Left lobe of liver (tissue), 2 donors: ENCODE data around the gene NFKBIA. TPM values are rescaled to one million over a fixed set of nuclear protein-coding genes. Genes with fewer than 3 reads are reported as not detected.
"Not testable (repeated sequence)": the region's sequence is repeated elsewhere in the genome, so short reads cannot be mapped to it uniquely, and the experiment has no call there.

ENCODE experiments used
- ATAC-seq: fragments of 200-7000 bp; cut with Tn5 transposase; one replicate; pipeline ENCODE4 v1.9.1; 2020; ENCODE audit warnings: mild to moderate bottlenecking, moderate library complexity
- DNase-seq: peaks from one replicate; pipeline ENCODE4 v3.0.0-alpha.2; 2020; ENCODE audit warnings: low spot score
- total RNA-seq: library from RNA; stranded (reverse); gene quantifications from one replicate; pipeline ENCODE4 v1.2.1, GENCODE V29; 2021
- donor health status: DM: no; HTN: no; CAD: no; lungs with moderate emphysema.
- donor health status: DM: no; HTN: yes; CAD: no.

Gene NFKBIA
- total RNA-seq, 1 donor from 2014 or later = 116 TPM

DNA sequence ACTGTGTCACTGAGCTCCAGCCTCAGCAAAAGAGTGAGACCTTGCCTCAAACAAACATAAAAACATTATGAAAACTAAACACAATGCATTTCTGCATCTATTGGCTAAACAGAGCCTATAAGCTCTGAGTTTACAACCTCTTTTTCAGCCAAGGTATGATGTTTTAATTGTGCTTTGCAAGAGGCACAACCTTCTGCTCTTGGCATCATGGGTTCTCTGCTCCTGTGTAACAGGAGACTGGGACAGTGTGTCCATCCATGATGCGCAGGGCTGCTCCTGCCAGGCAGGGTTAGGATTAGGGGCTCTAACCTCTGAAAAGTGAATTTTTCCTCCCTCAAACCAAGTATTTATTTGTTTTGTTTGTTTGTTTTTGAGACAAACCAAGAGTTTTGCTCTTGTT is 5.0 kb upstream of the NFKBIA start:
- DNase-seq (no peak), ATAC-seq (no peak)

DNA sequence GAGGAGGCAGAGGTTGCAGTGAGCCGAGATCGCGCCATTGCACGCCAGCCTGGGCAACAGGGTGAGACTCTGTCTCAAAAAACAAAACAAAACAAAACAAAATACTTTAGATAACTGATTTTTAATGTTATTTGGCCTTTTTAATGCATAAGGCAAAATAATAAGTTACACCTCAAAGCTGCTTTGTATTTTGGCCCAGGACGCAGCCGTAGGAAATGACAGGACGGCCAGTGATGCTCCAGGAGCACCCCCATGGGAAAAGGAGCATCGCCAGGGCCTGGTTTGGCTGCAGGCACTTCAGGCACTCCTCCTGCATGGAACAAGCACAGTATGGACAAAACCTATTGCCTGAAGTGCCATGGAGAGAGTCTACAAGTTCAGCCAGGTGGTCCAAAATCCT is 3.5 kb upstream of the NFKBIA start:
- DNase-seq = no peak
- ATAC-seq = no peak

- no peak for DNase-seq
- no peak for ATAC-seq
Measured at GRCh38 chr14:35407306-35407630, 2.7 kb upstream of the NFKBIA start.

GRCh38 chr14:35406506-35407305 is 2.2 kb upstream of the NFKBIA start:
- DNase-seq = no peak

GRCh38 chr14:35406090-35406489 is 1.5 kb upstream of the NFKBIA start:
- ATAC-seq (no peak), DNase-seq (no peak)

More at GRCh38 chr14:35406506-35407305, 2.2 kb upstream of the NFKBIA start:
- ATAC-seq = no peak

DNA sequence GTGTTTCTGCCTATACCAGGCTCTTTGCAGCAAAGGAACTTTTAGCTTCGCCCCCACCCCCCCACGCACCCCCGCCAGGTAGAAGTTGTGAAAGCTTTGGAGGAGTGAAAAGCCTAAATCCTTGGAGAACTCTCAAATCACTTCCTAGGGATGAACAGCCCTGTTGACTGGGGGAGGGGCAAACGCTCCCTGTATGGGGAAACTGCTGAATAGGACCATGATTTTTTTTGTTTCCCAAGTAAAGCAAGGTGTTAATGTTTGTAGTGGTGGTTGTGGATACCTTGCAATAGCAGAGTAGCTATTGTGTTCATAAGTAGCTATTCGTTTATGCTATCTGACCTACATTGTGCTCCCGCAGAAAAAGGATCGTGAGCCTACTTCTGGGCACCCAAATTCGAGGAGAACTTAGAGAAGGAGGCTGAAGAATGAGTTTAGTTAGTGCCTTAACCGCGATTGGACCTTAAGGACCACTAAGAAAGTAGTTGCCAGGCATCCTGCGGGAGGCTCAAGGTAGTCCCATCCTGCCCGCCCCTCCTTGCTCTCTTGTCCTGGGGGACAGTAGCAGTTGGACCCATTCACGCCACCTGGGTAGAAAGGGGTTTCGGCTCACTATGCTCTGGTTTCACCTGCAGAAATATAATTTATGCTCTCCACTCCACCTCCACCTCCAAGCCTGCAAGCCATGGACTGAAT is 901 bp upstream of the NFKBIA start:
- ATAC-seq = no peak
- no peak for DNase-seq

DNA sequence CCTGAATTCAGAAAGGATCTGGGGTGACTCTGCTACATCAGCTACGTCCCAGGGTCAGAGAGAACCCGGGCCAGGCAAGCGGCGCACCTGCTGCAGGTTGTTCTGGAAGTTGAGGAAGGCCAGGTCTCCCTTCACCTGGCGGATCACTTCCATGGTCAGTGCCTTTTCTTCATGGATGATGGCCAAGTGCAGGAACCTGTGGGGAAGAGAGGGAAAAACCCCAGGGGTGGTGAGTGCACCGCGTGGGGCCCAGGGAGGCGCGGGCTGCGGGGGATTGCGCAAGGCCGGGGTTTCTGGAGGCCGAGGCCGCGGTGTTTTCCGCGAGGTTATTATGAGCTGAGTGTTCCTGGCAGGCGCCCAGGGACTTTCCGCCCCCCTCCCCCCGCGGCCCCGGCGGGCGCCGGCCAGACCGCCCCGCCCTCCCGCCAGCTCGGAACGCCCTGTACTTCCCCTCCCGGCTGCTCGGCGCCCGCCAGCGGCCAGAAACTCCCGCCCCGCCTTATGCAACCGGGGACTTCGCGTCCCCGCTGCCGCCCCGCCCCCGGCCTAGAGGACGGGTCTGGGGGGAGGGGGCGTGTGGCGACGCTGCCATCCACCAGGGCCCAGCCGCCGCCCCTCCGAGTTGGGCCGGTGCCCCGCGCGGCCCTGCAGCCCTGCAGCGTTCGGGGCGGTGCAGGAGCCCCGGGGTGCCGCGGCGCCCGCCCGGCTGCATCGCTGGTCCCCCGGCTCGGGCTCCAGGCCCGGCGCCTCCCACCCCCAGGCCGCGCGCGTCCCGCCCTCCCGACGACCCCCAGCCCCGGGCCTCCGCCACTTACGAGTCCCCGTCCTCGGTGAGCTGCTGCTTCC is 723 bp downstream of the NFKBIA start:
- DNase-seq (peak; percentile 98), ATAC-seq (peak; percentile 64)

DNA sequence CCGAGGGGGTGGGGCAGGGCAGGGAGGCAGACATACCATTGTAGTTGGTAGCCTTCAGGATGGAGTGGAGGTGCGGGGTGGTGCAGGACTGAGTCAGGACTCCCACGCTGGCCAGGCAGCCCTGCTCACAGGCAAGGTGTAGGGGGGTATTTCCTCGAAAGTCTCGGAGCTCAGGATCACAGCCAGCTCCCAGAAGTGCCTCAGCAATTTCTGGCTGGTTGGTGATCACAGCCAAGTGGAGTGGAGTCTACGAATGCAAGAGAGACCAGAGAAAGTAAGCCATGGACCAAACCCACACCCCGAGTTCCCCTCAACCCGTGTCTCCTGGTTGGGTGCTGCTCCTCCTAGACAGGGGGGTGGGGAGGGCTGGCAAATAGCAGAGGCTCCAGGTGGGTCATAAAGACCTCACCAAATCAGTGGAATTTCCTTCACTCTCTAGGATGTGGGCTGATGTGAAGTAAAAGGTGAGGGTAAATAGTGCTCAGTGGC is 1.4 kb downstream of the NFKBIA start:
- peak; percentile 0 for ATAC-seq
- DNase-seq = no peak

GRCh38 chr14:35402323-35403113 is 2.0 kb downstream of the NFKBIA start:
- ATAC-seq = peak; percentile 1
- no peak for DNase-seq

DNA sequence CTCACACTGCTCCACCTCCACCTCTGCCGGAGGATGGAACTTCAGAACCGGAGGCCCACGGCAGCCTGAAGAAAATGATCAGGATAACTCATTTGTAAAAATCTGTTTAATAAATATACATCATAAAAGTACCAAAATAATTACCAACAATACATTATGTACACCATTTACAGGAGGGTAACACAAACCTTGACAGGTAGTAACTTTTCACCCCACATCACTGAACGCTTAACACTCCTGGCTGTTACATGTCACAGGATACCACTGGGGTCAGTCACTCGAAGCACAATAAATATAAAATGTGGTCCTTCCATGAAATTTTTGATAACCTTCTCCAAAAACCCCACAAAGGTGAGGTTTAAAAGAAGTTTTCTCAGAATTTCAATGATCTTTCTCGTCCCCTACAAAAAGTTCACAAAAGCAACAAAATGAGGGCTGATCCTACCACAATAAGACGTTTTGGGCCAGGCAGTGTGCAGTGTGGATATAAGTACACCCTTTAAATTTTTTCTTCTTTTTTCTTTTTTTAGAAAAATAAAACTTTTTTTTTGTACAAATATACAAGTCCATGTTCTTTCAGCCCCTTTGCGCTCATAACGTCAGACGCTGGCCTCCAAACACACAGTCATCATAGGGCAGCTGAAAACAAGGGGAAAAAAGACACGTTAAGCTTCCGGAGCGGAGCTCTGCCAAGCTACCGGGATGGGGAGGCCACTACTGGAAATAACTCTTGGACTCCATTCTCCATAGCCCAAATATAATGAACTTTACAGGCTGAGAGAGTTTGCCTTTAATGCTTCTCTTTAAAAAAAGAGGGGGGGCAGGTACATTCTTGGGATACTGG is 2.9 kb downstream of the NFKBIA start:
- no peak for ATAC-seq
- DNase-seq = no peak

GRCh38 chr14:35400648-35401421 is 3.7 kb downstream of the NFKBIA start:
- DNase-seq (no peak), ATAC-seq (no peak)

- no peak for DNase-seq
- no peak for ATAC-seq
Measured at GRCh38 chr14:35399083-35399937, 5.2 kb downstream of the NFKBIA start.

DNA sequence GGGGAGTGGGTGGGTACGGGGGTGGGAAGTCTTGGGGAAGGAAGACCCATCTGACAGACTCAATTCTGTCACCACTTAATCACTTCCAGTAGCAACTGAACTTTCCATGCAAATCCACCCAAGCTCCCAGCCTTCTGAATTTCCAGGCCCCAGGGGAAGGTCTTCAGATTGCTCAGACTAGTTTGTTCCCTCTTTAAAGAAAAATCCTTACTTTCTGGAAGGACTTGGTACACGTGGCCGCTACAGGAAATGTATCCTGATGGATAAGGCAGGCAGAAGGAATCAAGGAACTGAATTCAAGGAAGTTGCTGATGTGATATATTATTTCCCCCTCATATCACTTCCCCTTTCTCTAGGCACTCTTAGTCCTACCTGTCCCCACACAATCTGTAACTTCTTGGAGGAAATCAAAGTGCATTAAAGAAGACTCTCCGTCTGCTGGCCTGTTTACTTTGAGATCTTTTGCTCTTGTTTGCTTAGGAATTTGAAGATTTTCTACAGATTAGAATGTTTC is 6.4 kb downstream of the NFKBIA start:
- ATAC-seq = no peak
- DNase-seq = no peak

DNA sequence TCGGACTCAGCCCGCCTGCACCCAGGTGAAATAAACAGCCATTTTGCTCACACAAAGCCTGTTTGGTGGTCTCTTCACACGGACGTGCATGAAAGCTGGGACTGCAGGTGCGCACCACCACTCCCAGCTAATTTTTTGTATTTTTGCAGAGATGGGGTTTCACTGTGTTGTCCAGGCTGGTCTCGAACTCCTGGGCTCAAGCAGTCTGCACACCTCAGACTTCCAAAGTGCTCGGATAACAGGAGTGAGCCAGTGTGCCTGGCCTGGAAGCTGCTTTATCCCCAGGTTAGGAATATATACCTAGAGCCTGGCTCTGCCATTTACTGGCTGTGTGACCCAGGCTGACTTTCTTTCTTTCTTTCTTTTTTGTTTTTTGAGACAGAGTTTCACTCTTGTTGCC is 7.9 kb downstream of the NFKBIA start:
- not testable (repeated sequence) for ATAC-seq

GRCh38 chr14:35395283-35395682 is 9.3 kb downstream of the NFKBIA start:
- no peak for ATAC-seq
- DNase-seq = no peak

More for the DNA sequence above, 7.9 kb downstream of the NFKBIA start:
- DNase-seq = not testable (repeated sequence)

GRCh38 chr14:35394326-35395013 is 10.1 kb downstream of the NFKBIA start:
- DNase-seq (no peak), ATAC-seq (no peak)

DNA sequence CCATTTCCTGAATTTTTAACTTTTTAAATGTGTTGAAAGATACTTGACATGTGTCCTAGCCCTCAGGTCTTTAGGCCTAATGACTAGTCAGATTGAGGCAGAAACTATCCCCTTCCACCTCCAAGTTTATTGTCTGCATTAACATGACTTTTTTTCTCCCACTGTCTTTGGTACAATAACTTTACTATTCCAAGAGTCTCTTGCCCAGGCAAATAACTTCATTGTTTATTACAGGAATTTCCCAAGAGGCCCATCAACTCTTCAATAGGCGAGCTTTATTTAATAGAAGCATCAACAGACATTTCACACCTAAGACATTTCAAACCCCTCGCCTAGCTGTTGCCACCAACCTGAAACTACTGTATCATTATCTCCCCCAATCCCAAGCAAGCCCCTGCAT is 10.7 kb downstream of the NFKBIA start:
- no peak for DNase-seq
- ATAC-seq = no peak
